Activated CD4-positive, alpha-beta memory T cell treated with anti-CD3 and anti-CD28 coated beads, Interleukin-2, amount 10 ng/mL, durations not matched to agents 7 days and 5 days (primary cell): ENCODE data around the gene FAM135A. TPM values are rescaled to one million over a fixed set of nuclear protein-coding genes. Genes with fewer than 3 reads are reported as not detected.

Experiments
- CTCF ChIA-PET: fragments of 350-600 bp; sonication (Branson Sonifier 250); formaldehyde crosslinking; loops from one replicate; lab custom pipeline; 2021; ENCODE audit warnings: antibody characterized with exemption, inconsistent platforms; lab: Charles Lee
- POLR2A ChIA-PET: fragments of 350-600 bp; sonication (Branson Sonifier 250); formaldehyde crosslinking; loops from one replicate; lab custom pipeline; 2021; ENCODE audit warnings: antibody characterized with exemption; lab: Charles Lee
- DNase-seq: peaks from one replicate; pipeline ENCODE4 v3.0.0-alpha.2; 2020
- H3K27ac Mint-ChIP-seq: one replicate; pipeline ENCODE4 v1.8.0; 2021; ENCODE audit warnings: mild to moderate bottlenecking, mixed read lengths
- H3K27me3 Mint-ChIP-seq: one replicate; pipeline ENCODE4 v1.8.0; 2021; ENCODE audit warnings: mixed read lengths
- H3K36me3 Mint-ChIP-seq: one replicate; pipeline ENCODE4 v1.8.0; 2021; ENCODE audit warnings: low read depth, mixed read lengths
- H3K4me1 Mint-ChIP-seq: one replicate; pipeline ENCODE4 v1.8.0; 2021; ENCODE audit warnings: mixed read lengths
- H3K4me3 Mint-ChIP-seq: one replicate; pipeline ENCODE4 v1.8.0; 2021; ENCODE audit warnings: mild to moderate bottlenecking, mixed read lengths
- H3K9me3 Mint-ChIP-seq: one replicate; pipeline ENCODE4 v1.8.0; 2021; ENCODE audit warnings: mixed read lengths
- total RNA-seq, 2 experiments: library from RNA; stranded (reverse); gene quantifications; one replicate each; pipeline ENCODE4 v1.2.3, GENCODE V29; 2021

Gene FAM135A
- total RNA-seq, 2 experiments from 2014 or later: 9.2 to 10.0 TPM

- Mint-ChIP-seq H3K9me3 (no peaks in the 10 kb centered on the region), H3K27ac (no peak overlapping the region), H3K4me1 (no peaks in the 10 kb centered on the region), H3K36me3 (no peaks in the 10 kb centered on the region), H3K27me3 (peaks cover 2% of the 10 kb centered on the region), H3K4me3 (no peak overlapping the region)
- ChIA-PET POLR2A (no interaction called here), CTCF (no interaction called here)
- DNase-seq: no peak
Measured at GRCh38 chr6:70380771-70381416, 32.4 kb upstream of the FAM135A start.

DNA sequence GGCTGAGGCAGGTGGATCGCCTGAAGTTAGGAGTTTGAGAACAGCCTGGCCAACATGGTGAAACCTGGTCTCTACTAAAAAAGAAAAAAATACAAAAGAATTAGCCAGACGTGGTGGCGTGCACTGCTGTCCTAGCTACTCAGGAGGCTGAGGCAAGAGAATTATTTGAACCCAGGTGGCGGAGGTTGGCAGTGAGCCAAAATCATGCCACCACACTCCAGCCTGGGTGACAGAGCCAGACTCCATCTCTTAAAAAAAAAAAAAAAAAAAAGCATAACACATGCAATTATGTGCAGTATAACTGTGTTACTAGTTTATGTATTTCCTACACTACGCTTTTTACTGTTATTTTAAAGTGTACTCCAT, 31.9 kb upstream of the FAM135A start:
- H3K9me3 Mint-ChIP-seq: no peaks in the 10 kb centered on the region
- H3K27me3 Mint-ChIP-seq: no peaks in the 10 kb centered on the region
- POLR2A ChIA-PET: no interaction called here
- H3K4me3 Mint-ChIP-seq: no peak overlapping the region
- DNase-seq: no peak
- no peaks in the 10 kb centered on the region for H3K36me3 Mint-ChIP-seq
- no peak overlapping the region for H3K27ac Mint-ChIP-seq
- no peaks in the 10 kb centered on the region for H3K4me1 Mint-ChIP-seq
- CTCF ChIA-PET: no interaction called here

- POLR2A ChIA-PET: no interaction called here
Measured at GRCh38 chr6:70385901-70386300, 27.4 kb upstream of the FAM135A start.

GRCh38 chr6:70388814-70389213, 24.5 kb upstream of the FAM135A start:
- ChIA-PET POLR2A (no interaction called here), CTCF (interaction anchor here (0.7 to 2.8 kb wide), 2 partner anchors 19 to 318 kb away, joined by 3 to 14 read pairs; no protein-coding TSS in a partner anchor)
- no peaks in the 10 kb centered on the region for H3K9me3 Mint-ChIP-seq
- no peak overlapping the region for H3K27ac Mint-ChIP-seq
- H3K36me3 Mint-ChIP-seq: no peaks in the 10 kb centered on the region
- no peak overlapping the region for H3K4me3 Mint-ChIP-seq
- no peaks in the 10 kb centered on the region for H3K4me1 Mint-ChIP-seq
- DNase-seq: no peak
- peaks cover 16% of the 10 kb centered on the region for H3K27me3 Mint-ChIP-seq

More at GRCh38 chr6:70385901-70386300, 27.4 kb upstream of the FAM135A start:
- Mint-ChIP-seq H3K27me3 (peaks cover 8% of the 10 kb centered on the region), H3K4me1 (no peaks in the 10 kb centered on the region), H3K27ac (no peak overlapping the region), H3K4me3 (no peak overlapping the region), H3K9me3 (no peaks in the 10 kb centered on the region), H3K36me3 (no peaks in the 10 kb centered on the region)
- CTCF ChIA-PET: interaction anchor here (0.8 kb wide), 1 partner anchor 17 kb away, joined by 3 read pairs; no protein-coding TSS in a partner anchor
- no peak for DNase-seq

GRCh38 chr6:70389261-70389660, 24.0 kb upstream of the FAM135A start:
- Mint-ChIP-seq H3K27me3 (peaks cover 16% of the 10 kb centered on the region), H3K9me3 (no peaks in the 10 kb centered on the region), H3K4me3 (no peak overlapping the region), H3K36me3 (no peaks in the 10 kb centered on the region), H3K4me1 (no peaks in the 10 kb centered on the region), H3K27ac (no peak overlapping the region)
- ChIA-PET POLR2A (no interaction called here), CTCF (interaction anchor here (2.8 kb wide), 1 partner anchor 20 kb away, joined by 14 read pairs; no protein-coding TSS in a partner anchor)
- DNase-seq: no peak

DNA sequence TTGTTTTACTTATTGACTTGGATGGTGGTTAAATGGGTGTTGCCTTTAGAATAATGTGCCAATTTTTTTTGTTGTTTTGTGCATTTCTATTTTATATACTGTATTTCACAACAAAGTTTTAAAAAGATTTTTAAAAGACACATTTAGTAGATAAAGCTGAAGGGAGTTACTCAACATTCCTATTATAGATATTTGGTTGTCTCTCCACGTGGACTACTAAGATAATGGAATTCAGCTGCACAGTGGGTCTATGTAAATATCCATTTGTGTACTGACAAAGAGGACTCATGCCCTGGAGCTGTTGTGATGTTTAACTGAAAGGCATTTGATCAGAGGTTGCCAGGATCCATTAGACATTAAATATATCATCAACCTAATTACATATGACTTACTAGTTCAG, 23.2 kb upstream of the FAM135A start:
- no peaks in the 10 kb centered on the region for H3K9me3 Mint-ChIP-seq
- ChIA-PET POLR2A (no interaction called here), CTCF (interaction anchor here (2.8 kb wide), 1 partner anchor 20 kb away, joined by 14 read pairs; no protein-coding TSS in a partner anchor)
- H3K36me3 Mint-ChIP-seq: no peaks in the 10 kb centered on the region
- H3K4me3 Mint-ChIP-seq: no peak overlapping the region
- H3K27ac Mint-ChIP-seq: no peak overlapping the region
- no peak for DNase-seq
- peaks cover 19% of the 10 kb centered on the region for H3K27me3 Mint-ChIP-seq
- H3K4me1 Mint-ChIP-seq: no peaks in the 10 kb centered on the region

DNA sequence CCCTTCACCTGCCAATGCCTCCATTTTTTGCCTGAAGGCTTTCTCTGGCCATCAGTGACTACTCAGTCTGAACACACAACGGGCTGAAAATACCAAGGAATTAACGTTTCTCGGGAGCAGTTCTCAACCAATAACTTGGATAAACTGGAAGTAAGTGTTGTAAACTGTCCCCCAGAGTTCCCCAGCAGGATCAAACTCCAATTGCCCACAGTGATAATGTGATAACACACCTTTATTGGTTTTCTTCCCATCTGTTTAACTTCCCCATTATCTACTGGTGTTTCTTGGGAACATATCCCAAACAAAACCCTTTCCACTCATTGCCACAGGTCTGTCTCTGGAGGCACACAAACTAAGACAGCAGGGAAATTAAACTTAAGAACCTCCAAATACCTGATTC, 21.8 kb upstream of the FAM135A start:
- Mint-ChIP-seq H3K27me3 (peaks cover 19% of the 10 kb centered on the region), H3K27ac (no peak overlapping the region), H3K36me3 (no peaks in the 10 kb centered on the region), H3K9me3 (no peaks in the 10 kb centered on the region), H3K4me3 (no peak overlapping the region), H3K4me1 (no peaks in the 10 kb centered on the region)
- POLR2A ChIA-PET: no interaction called here
- no peak for DNase-seq
- CTCF ChIA-PET: no interaction called here

DNA sequence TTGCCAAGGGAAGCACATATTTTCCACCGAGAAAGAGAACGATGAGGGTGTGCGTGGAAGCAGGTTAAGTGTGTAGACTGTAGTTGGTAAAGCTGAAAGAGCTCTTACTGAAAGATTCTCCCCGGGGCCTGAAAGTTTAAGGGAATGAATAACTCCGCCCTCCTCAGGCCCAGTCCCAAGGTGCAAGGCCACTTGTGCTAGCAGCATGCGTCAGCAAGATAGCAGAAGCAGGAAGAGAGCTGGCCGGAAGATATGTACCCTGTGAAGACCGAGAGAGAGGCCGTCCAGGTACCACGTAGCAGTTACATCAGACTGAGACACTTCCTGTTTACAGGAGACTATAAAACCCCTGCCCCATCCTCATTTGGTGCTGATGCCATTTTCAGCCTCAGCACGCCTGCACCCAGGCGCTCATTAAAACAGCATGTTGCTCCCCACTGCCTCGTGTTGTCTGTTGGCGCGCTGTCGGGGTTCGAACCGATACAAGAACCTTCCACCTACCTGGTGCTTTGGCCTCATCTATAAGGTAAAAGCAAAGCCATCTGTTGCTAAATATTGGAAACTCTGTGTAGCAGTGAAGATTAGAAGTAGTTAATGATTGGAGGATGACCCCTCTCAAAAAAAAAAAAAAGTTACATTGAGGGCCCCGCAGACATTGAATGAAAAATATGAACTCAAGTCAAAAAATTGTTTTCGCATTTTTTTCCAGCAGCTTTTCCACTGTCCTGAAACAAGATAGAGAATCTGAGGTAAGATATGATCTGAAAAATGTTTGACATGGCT, 18.6 kb upstream of the FAM135A start:
- Mint-ChIP-seq H3K4me3 (no peak overlapping the region), H3K4me1 (no peaks in the 10 kb centered on the region), H3K36me3 (no peaks in the 10 kb centered on the region), H3K27me3 (peaks cover 28% of the 10 kb centered on the region), H3K9me3 (no peaks in the 10 kb centered on the region), H3K27ac (no peak overlapping the region)
- POLR2A ChIA-PET: no interaction called here
- DNase-seq: no peak
- CTCF ChIA-PET: no interaction called here

DNA sequence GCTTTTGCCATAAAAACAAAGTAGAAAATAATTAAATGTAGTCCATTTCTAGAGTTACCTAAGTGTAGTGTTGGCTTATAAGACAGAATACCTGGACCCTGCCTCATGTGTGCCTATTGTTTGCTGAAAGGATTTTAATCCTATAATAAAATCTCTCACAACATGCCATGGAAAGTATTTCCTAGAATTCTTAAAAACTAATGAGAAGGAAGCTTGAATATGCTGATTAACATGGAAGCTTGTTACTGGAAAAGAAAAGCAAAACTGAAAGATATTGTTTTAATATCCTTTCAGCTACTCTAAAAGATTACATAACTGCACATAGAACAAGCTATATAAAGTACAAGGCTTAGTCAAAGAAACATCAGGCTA, 18.0 kb upstream of the FAM135A start:
- ChIA-PET POLR2A (no interaction called here), CTCF (no interaction called here)
- no peaks in the 10 kb centered on the region for H3K9me3 Mint-ChIP-seq
- H3K4me1 Mint-ChIP-seq: no peaks in the 10 kb centered on the region
- no peak overlapping the region for H3K4me3 Mint-ChIP-seq
- no peaks in the 10 kb centered on the region for H3K36me3 Mint-ChIP-seq
- peaks cover 28% of the 10 kb centered on the region for H3K27me3 Mint-ChIP-seq
- no peak overlapping the region for H3K27ac Mint-ChIP-seq
- no peak for DNase-seq

- peaks cover 27% of the 10 kb centered on the region for H3K27me3 Mint-ChIP-seq
- no peak for DNase-seq
- no peak overlapping the region for H3K4me3 Mint-ChIP-seq
- no peaks in the 10 kb centered on the region for H3K4me1 Mint-ChIP-seq
- POLR2A ChIA-PET: no interaction called here
- CTCF ChIA-PET: interaction anchor here (0.6 kb wide), 1 partner anchor 175 kb away, joined by 3 read pairs; no protein-coding TSS in a partner anchor
- no peak overlapping the region for H3K27ac Mint-ChIP-seq
- H3K9me3 Mint-ChIP-seq: no peaks in the 10 kb centered on the region
- H3K36me3 Mint-ChIP-seq: no peaks in the 10 kb centered on the region
Measured at GRCh38 chr6:70396163-70396562, 17.1 kb upstream of the FAM135A start.

GRCh38 chr6:70396796-70397729, 16.2 kb upstream of the FAM135A start:
- peaks cover 22% of the 10 kb centered on the region for H3K27me3 Mint-ChIP-seq
- ChIA-PET CTCF (no interaction called here), POLR2A (no interaction called here)
- no peaks in the 10 kb centered on the region for H3K36me3 Mint-ChIP-seq
- H3K4me1 Mint-ChIP-seq: no peaks in the 10 kb centered on the region
- DNase-seq: no peak
- H3K4me3 Mint-ChIP-seq: no peak overlapping the region
- no peak overlapping the region for H3K27ac Mint-ChIP-seq
- H3K9me3 Mint-ChIP-seq: no peaks in the 10 kb centered on the region

GRCh38 chr6:70398783-70399728, 14.3 kb upstream of the FAM135A start:
- CTCF ChIA-PET: no interaction called here
- Mint-ChIP-seq H3K27ac (no peak overlapping the region), H3K27me3 (peaks cover 32% of the 10 kb centered on the region), H3K36me3 (no peaks in the 10 kb centered on the region), H3K4me3 (no peak overlapping the region), H3K4me1 (no peaks in the 10 kb centered on the region), H3K9me3 (no peaks in the 10 kb centered on the region)
- POLR2A ChIA-PET: no interaction called here
- DNase-seq: no peak
